Muscle of back (tissue), 11 donors: ENCODE results near the gene BCL11B. TPM values are rescaled to one million over a fixed set of nuclear protein-coding genes. Genes with fewer than 3 reads are reported as not detected.

Source experiments
- DNase-seq, 3 donors: peaks; one replicate each; pipeline versions ENCODE4 v3.0.0 to v3.0.0-alpha.2; 2013
- polyA plus RNA-seq, 10 donors: library from polyadenylated mRNA; unstranded; fragments of 120-200 nt; gene quantifications; one replicate each; pipeline ENCODE4 v1.2.1, GENCODE V29; 2013; ENCODE audit not compliant: insufficient read length in 10 of 10

BCL11B gene
- polyA plus RNA-seq, 10 donors: 0.46 to 9.2 (median 1.2) TPM

- DNase-seq: no peak
Observed at GRCh38 chr14:99137913-99138571, 134.0 kb downstream of the BCL11B start.

- DNase-seq: no peak
Observed at GRCh38 chr14:99137001-99137700, 134.8 kb downstream of the BCL11B start.

- DNase-seq: no peak
Observed at GRCh38 chr14:99136401-99136800, 135.6 kb downstream of the BCL11B start.

- no peak for DNase-seq
Observed at GRCh38 chr14:99136047-99136400, 136.0 kb downstream of the BCL11B start.

- DNase-seq: no peak
Observed at GRCh38 chr14:99134516-99135046, 137.4 kb downstream of the BCL11B start.

GRCh38 chr14:99133636-99134515 is 138.1 kb downstream of the BCL11B start:
- DNase-seq: peak in 1 of 3 donors; percentile 60

GRCh38 chr14:99132821-99133635 is 139.0 kb downstream of the BCL11B start:
- peak in 1 of 3 donors; percentile 13 for DNase-seq

GRCh38 chr14:99131632-99132271 is 140.2 kb downstream of the BCL11B start:
- DNase-seq: no peak

- no peak for DNase-seq
Observed at GRCh38 chr14:99129998-99130397, 142.0 kb downstream of the BCL11B start.

- DNase-seq: no peak
Observed at GRCh38 chr14:99129211-99129696, 142.7 kb downstream of the BCL11B start.

- DNase-seq: no peak
Observed at GRCh38 chr14:99128185-99128584, 143.8 kb downstream of the BCL11B start.

- peak in 1 of 3 donors; percentile 68 for DNase-seq
Observed at GRCh38 chr14:99127651-99128167, 144.3 kb downstream of the BCL11B start.

- no peak for DNase-seq
Observed at GRCh38 chr14:99125616-99126431, 146.2 kb downstream of the BCL11B start.

- no peak for DNase-seq
Observed at GRCh38 chr14:99125113-99125512, 146.9 kb downstream of the BCL11B start.

GRCh38 chr14:99124482-99125105 is 147.4 kb downstream of the BCL11B start:
- no peak for DNase-seq

GRCh38 chr14:99123208-99123870 is 148.7 kb downstream of the BCL11B start:
- DNase-seq: no peak

- DNase-seq: no peak
Observed at GRCh38 chr14:99122521-99123125, 149.4 kb downstream of the BCL11B start.

- no peak for DNase-seq
Observed at GRCh38 chr14:99121319-99121875, 150.6 kb downstream of the BCL11B start.
